ENCODE data around the gene ASRGL1. TPM values are rescaled to one million over a fixed set of nuclear protein-coding genes. Genes with fewer than 3 reads are reported as not detected.

The ASRGL1 gene
- total and polyA plus RNA-seq, 2 of the 13 experiments (the other 11 are each of a cell fraction or from before 2014, with no cell fraction given), result 50.8 to 97.5 TPM

GRCh38 chr11:62392506-62392905 is 55.3 kb downstream of the ASRGL1 start:
- ChIA-PET POLR2A (no interaction called here), CTCF (ENCODE audit: low intra/inter-chr PET ratio, low total read pairs) (interaction anchor here (2.0 kb wide), 1 partner anchor 12 kb away, joined by 25 read pairs; no protein-coding TSS in a partner anchor)
- ATAC-seq (no peak), FAIRE-seq (no peak), DNase-seq (ENCODE audit: low spot score) (no peak)
- Histone ChIP-seq H3K27ac (ENCODE audit: extremely low read length, insufficient read depth, low read length) (no peak overlapping the region), H2AFZ (ENCODE audit: low read length) (no peak overlapping the region), H3K36me3 (replicated peaks in 1 of 2; ENCODE audit: control insufficient read depth in 1 of 2, insufficient read depth in 2 of 2, low read length in 2 of 2) (peaks cover 7% of the 10 kb centered on the region in 2 experiments; a peak in 4 of 5 replicates), H4K20me1 (ENCODE audit: insufficient read depth, low read length) (no peaks in the 10 kb centered on the region), H3K79me2 (ENCODE audit: insufficient read depth, low read length) (no peaks in the 10 kb centered on the region), H3K9ac (ENCODE audit: insufficient read depth, low read depth, low read length) (no peak overlapping the region), H3K9me3 (ENCODE audit: low read length) (no peaks in the 10 kb centered on the region), H3K4me3 (replicated peaks in 1 of 3; ENCODE audit: insufficient read depth in 1 of 3, low read depth in 2 of 3, low read length in 3 of 3) (no peak overlapping the region), H3K4me1 (ENCODE audit: insufficient read depth, low read length) (peaks cover 2% of the 10 kb centered on the region), H3K4me2 (ENCODE audit: low read depth, low read length) (no peak overlapping the region), H3K27me3 (ENCODE audit: control insufficient read depth in 1 of 2, insufficient read depth in 2 of 2, low read length in 2 of 2) (no peaks in the 10 kb centered on the region)
- BruUV-seq (replicated peaks), result TSS peak; percentile 64
- intact Hi-C loops (cut with micrococcal nuclease; ENCODE audit: unreplicated experiment) (loop anchor here (10.0 kb wide), 1 partner anchor 152 kb away; the partner anchor contains the start of gene AHNAK), in situ Hi-C loops (cut with HindIII; ENCODE audit: extremely low pct_ligation_motif_present, low pct_unique_long_range_greater_than_20kb) (loop anchor here (10.0 kb wide), 1 partner anchor 312 kb away; the partner anchor contains the start of genes BSCL2 and GNG3)
- 80% methylated on average over 3 of the region's 3 CpGs for WGBS (ENCODE audit: low lambda C conversion rate)
- TF ChIP-seq SP1 (IDR thresholded peaks at IDR 0.05) (no peak), SP1 (CRISPR knock-in tag; IDR thresholded peaks at IDR 0.05) (no peak)

- ChIA-PET CTCF (ENCODE audit: low intra/inter-chr PET ratio, low total read pairs) (interaction anchor here (2.0 kb wide), 1 partner anchor 12 kb away, joined by 25 read pairs; no protein-coding TSS in a partner anchor), POLR2A (interaction anchor here (1.0 kb wide), 1 partner anchor 272 kb away, joined by 5 read pairs; the partner anchor contains the start of genes C11orf98 and CSKMT)
- 66% methylated on average over 12 of the region's 12 CpGs for WGBS (ENCODE audit: low lambda C conversion rate)
- BruUV-seq (replicated peaks), result no TSS peak
- H4K20me1 ChIP-seq (ENCODE audit: insufficient read depth, low read length), result no peaks in the 10 kb centered on the region
- H2AFZ ChIP-seq (ENCODE audit: low read length), result no peak overlapping the region
- H3K27me3 ChIP-seq (ENCODE audit: control insufficient read depth in 1 of 2, insufficient read depth in 2 of 2, low read length in 2 of 2), result no peaks in the 10 kb centered on the region
- ATAC-seq, result peak; percentile 38
- no peak overlapping the region for H3K4me2 ChIP-seq (ENCODE audit: low read depth, low read length)
- DNase-seq (ENCODE audit: low spot score), result peak; percentile 55
- H3K4me3 ChIP-seq (replicated peaks in 1 of 3; ENCODE audit: insufficient read depth in 1 of 3, low read depth in 2 of 3, low read length in 3 of 3), result no peak overlapping the region
- H3K4me1 ChIP-seq (ENCODE audit: insufficient read depth, low read length), result peaks cover 8% of the 10 kb centered on the region
- H3K9me3 ChIP-seq (ENCODE audit: low read length), result no peaks in the 10 kb centered on the region
- intact Hi-C loops (cut with micrococcal nuclease; ENCODE audit: unreplicated experiment) (loop anchor here (1.0 to 10.0 kb wide), 2 partner anchors 13 to 152 kb away; partner anchors contain the start of gene AHNAK), in situ Hi-C loops (cut with HindIII; ENCODE audit: extremely low pct_ligation_motif_present, low pct_unique_long_range_greater_than_20kb) (loop anchor here (10.0 kb wide), 1 partner anchor 312 kb away; the partner anchor contains the start of genes BSCL2 and GNG3)
- no peak overlapping the region for H3K9ac ChIP-seq (ENCODE audit: insufficient read depth, low read depth, low read length)
- no peak overlapping the region for H3K27ac ChIP-seq (ENCODE audit: extremely low read length, insufficient read depth, low read length)
- FAIRE-seq, result peak; percentile 87
- TF ChIP-seq MIER3 (CRISPR knock-in tag; IDR thresholded peaks at IDR 0.05; ENCODE audit: borderline replicate concordance) (no peak), ZFX (CRISPR knock-in tag; IDR thresholded peaks at IDR 0.05; ENCODE audit: low read depth) (no peak), AGO1 (IDR thresholded peaks at IDR 0.05; ENCODE audit: low read depth, low read length, poor library complexity, severe bottlenecking) (no peak), ZNF18 (CRISPR knock-in tag; IDR thresholded peaks at IDR 0.05; ENCODE audit: insufficient replicate concordance) (no peak), FOXA1 (IDR thresholded peaks at IDR 0.05) (no peak), FOXA1 (CRISPR knock-in tag; IDR thresholded peaks at IDR 0.05) (peak; percentile 41; the same call in 1 of the 2 replicates), SMC3 (IDR thresholded peaks at IDR 0.05; ENCODE audit: low read length) (peak; percentile 22; the same call in 1 of the 2 replicates), ZFYVE20 (CRISPR knock-in tag; IDR thresholded peaks at IDR 0.05; ENCODE audit: borderline replicate concordance, low read depth) (no peak), ONECUT2 (CRISPR knock-in tag; IDR thresholded peaks at IDR 0.05) (no peak), STAG1 (CRISPR knock-in tag; IDR thresholded peaks at IDR 0.05) (0 out of 2 replicates have a peak, but pooled peaks have one; percentile 20), XRCC5 (optimal IDR thresholded peaks at IDR 0.05; ENCODE audit: low read length) (peak; percentile 31), CTCF (CRISPR knock-in tag; IDR thresholded peaks at IDR 0.05) (peak; percentile 50), ZBTB21 (CRISPR knock-in tag; IDR thresholded peaks at IDR 0.05) (no peak), BRCA1 (CRISPR knock-in tag; IDR thresholded peaks at IDR 0.05) (no peak)
- peaks cover 6 to 7% of the 10 kb centered on the region in 2 experiments; a peak in 4 of 5 replicates for H3K36me3 ChIP-seq (replicated peaks in 1 of 2; ENCODE audit: control insufficient read depth in 1 of 2, insufficient read depth in 2 of 2, low read length in 2 of 2)
- no peaks in the 10 kb centered on the region for H3K79me2 ChIP-seq (ENCODE audit: insufficient read depth, low read length)
Measured at GRCh38 chr11:62393061-62393611, 55.9 kb downstream of the ASRGL1 start.

Data from HepG2 (cell line).